Vein endothelial cell (primary cell): ENCODE results near the gene TMEM219. TPM values are rescaled to one million over a fixed set of nuclear protein-coding genes. Genes with fewer than 3 reads are reported as not detected.

ENCODE experiments used
- total RNA-seq: library from RNA; depleted of rRNA; stranded (reverse); fragments of >200 nt; gene quantifications from 2 replicates; pipeline ENCODE4 v1.2.3, GENCODE V29; 2012

Gene TMEM219
- total RNA-seq: 74.7 and 91.1 TPM in 2 replicates

GRCh38 chr16:29961479-29962343, at the start of gene TMEM219:
TSS of gene TMEM219 (plus strand) at chr16:29962079. CDS start at chr16:29963144, 1,065 bp downstream.

GRCh38 chr16:29925781-29926710, 35.8 kb upstream of the TMEM219 start, which contains the start of gene KCTD13:
TSS of gene KCTD13 (minus strand) at chr16:29926226. CDS start at chr16:29926033, 193 bp downstream.

GRCh38 chr16:29973384-29974246, 11.7 kb downstream of the TMEM219 start, which contains the start of gene TAOK2:
TSS of gene TAOK2 (plus strand) at chr16:29973868. CDS start at chr16:29977773, 3,905 bp downstream.

GRCh38 chr16:29995324-29995910, 33.5 kb downstream of the TMEM219 start, which contains the start of gene HIRIP3:
TSS of gene HIRIP3 (minus strand) at chr16:29995617. CDS start at chr16:29995605, 12 bp downstream.

GRCh38 chr16:29995911-29996765, 34.3 kb downstream of the TMEM219 start, which contains the start of gene INO80E:
TSS of gene INO80E (plus strand) at chr16:29996241. CDS start at chr16:29996311, 70 bp downstream.

GRCh38 chr16:30010844-30011713, 49.2 kb downstream of the TMEM219 start, which contains the start of gene DOC2A:
TSS of gene DOC2A (minus strand) at chr16:30011027. CDS start at chr16:30010222, 805 bp downstream.

Other genes starting within 250 kb of the TMEM219 start
- not detected in 2 replicates for gene C16orf54, start 216.1 kb upstream of the TMEM219 start, total RNA-seq
- not detected in 2 replicates for gene ZG16, start 183.8 kb upstream of the TMEM219 start, total RNA-seq
- gene KIF22, start 171.3 kb upstream of the TMEM219 start, total RNA-seq: 39.2 and 48.9 TPM in 2 replicates
- 178 and 253 TPM in 2 replicates for gene MAZ, start 155.6 kb upstream of the TMEM219 start, total RNA-seq
- gene PRRT2, start 149.9 kb upstream of the TMEM219 start, total RNA-seq: 0.19 and 0.65 TPM in 2 replicates
- 22.5 and 23.7 TPM in 2 replicates for gene PAGR1, start 145.9 kb upstream of the TMEM219 start, total RNA-seq
- 186 and 227 TPM in 2 replicates for gene MVP, start 141.6 kb upstream of the TMEM219 start, total RNA-seq
- 80.7 and 87.2 TPM in 2 replicates for gene CDIPT, start 98.9 kb upstream of the TMEM219 start, total RNA-seq
- 0.67 and 1.6 TPM in 2 replicates for gene SEZ6L2, start 62.5 kb upstream of the TMEM219 start, total RNA-seq
- 0.33 and 0.48 TPM in 2 replicates for gene ASPHD1, start 61.6 kb upstream of the TMEM219 start, total RNA-seq
- 14.7 and 17.0 TPM in 2 replicates for gene KCTD13, start 35.9 kb upstream of the TMEM219 start, total RNA-seq
- gene TAOK2, start 11.8 kb downstream of the TMEM219 start, total RNA-seq: 115 and 128 TPM in 2 replicates
- 3.9 and 4.4 TPM in 2 replicates for gene HIRIP3, start 33.5 kb downstream of the TMEM219 start, total RNA-seq
- 30.7 and 57.3 TPM in 2 replicates for gene INO80E, start 34.2 kb downstream of the TMEM219 start, total RNA-seq
- gene DOC2A, start 48.9 kb downstream of the TMEM219 start, total RNA-seq: 0.29 TPM in 1 of 2 replicates, not detected in the other
- gene C16orf92, start 61.1 kb downstream of the TMEM219 start, total RNA-seq: not detected in 2 replicates
- gene TLCD3B, start 69.2 kb downstream of the TMEM219 start, total RNA-seq: not detected in 2 replicates
- gene ALDOA, start 103.7 kb downstream of the TMEM219 start, total RNA-seq: 719 and 1,079 TPM in 2 replicates
- 293 and 325 TPM in 2 replicates for gene PPP4C, start 113.9 kb downstream of the TMEM219 start, total RNA-seq
- gene TBX6, start 129.8 kb downstream of the TMEM219 start, total RNA-seq: 0.10 and 0.33 TPM in 2 replicates
- 16.8 and 30.4 TPM in 2 replicates for gene YPEL3, start 134.1 kb downstream of the TMEM219 start, total RNA-seq
- gene GDPD3, start 151.5 kb downstream of the TMEM219 start, total RNA-seq: 1.3 and 1.8 TPM in 2 replicates
- gene MAPK3, start 161.1 kb downstream of the TMEM219 start, total RNA-seq: 70.8 and 112 TPM in 2 replicates
- gene CORO1A, start 221.5 kb downstream of the TMEM219 start, total RNA-seq: 5.6 and 6.8 TPM in 2 replicates
- gene BOLA2B, start 231.6 kb downstream of the TMEM219 start, total RNA-seq: 96.4 and 190 TPM in 2 replicates
- gene SLX1A, start 231.8 kb downstream of the TMEM219 start, total RNA-seq: 31.4 and 50.0 TPM in 2 replicates
- 12.4 and 13.7 TPM in 2 replicates for gene SULT1A3, start 237.2 kb downstream of the TMEM219 start, total RNA-seq